ENCODE measurements around the gene DDX23.

- TF ChIP-seq CTCF (IDR thresholded peaks at IDR 0.05) = peak in 1 of 6 experiments; percentile 7
- peak; percentile 54 to 59 for TF ChIP-seq POLR2A (IDR thresholded peaks at IDR 0.05)
Measured at GRCh38 chr12:48851883-48852733, at the start of gene DDX23.

Measured in Peyer's patch (tissue), 4 donors.